ENCODE results near the gene RBMS3.

GRCh38 chr3:29971895-29972294, 691.0 kb downstream of the RBMS3 start:
- TF ChIP-seq CTCF (IDR thresholded peaks at IDR 0.05; ENCODE audit: insufficient read depth, low read depth, low read length) (no peak), EZH2 (IDR thresholded peaks at IDR 0.05; ENCODE audit: insufficient read depth, low read length) (no peak)
